HG02943 (cell line): ENCODE results near the gene MLYCD.

Source experiments
- ATAC-seq: cut with Tn5 transposase; IDR thresholded peaks from one replicate; pipeline ENCODE4 v1.9.1; 2021; ENCODE audit warnings: mild to moderate bottlenecking, low read depth, moderate library complexity; ENCODE audit not compliant: unreplicated experiment

The MLYCD gene

DNA sequence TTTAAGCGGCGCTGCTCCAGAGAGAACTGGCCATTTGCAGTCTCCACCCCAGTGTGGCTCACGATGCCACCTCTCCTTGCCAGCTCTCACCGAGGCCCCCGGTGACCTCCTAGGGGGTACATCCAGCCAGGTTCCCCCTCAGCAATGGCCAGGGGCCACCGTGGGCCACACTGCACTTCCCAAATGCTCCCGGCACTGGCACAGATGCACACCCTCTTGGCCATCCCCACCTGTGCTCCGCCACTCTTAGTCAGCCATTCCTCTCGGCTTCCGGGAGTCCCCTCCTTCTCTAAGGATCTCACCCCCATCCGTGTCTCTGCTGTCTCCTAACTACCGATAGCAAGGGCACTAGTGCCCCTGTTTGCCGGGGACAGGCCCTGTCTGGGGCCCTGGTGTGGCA lies 25.8 kb downstream of the MLYCD start:
- no peak for ATAC-seq

GRCh38 chr16:83925095-83925905 lies 26.4 kb downstream of the MLYCD start:
- ATAC-seq: no peak

GRCh38 chr16:83925957-83926725 lies 27.2 kb downstream of the MLYCD start:
- ATAC-seq: no peak

- ATAC-seq: no peak
Measured at GRCh38 chr16:83926726-83927397, 27.9 kb downstream of the MLYCD start.

DNA sequence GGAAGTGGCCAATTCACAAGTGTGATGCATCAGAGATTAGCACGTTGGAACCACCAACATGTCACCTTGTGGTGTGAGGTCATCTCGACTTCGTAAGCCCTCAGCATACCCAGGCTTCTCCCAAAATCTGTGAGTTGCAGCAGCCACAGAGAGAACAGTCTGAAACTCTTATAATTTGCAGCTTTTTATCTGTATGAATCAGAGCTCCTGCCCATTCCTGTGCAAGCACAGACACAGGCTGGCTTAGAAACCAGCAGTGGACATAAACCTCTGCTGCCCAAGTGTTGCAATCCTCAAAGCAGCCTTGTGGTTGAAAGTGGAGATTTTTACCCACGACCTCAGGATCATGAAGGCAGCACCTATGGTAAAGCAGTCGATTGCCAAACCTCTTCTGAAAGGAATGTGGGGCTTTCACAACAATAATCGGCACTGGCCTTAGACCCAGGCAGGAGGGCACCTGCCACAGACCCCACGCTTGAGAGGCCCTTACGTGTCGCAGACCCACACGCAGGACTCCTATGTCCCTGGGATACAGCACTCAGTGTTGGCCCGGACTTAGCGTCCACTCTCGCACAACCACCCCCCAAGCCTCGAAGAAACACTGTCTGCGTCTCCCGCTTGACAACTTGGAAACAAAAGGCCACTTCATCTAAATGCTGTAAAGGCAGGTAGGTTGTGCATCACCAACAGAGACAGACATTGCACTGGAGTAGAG lies 29.6 kb downstream of the MLYCD start:
- ATAC-seq: no peak

- ATAC-seq: no peak
Measured at GRCh38 chr16:83929811-83930555, 31.1 kb downstream of the MLYCD start.

DNA sequence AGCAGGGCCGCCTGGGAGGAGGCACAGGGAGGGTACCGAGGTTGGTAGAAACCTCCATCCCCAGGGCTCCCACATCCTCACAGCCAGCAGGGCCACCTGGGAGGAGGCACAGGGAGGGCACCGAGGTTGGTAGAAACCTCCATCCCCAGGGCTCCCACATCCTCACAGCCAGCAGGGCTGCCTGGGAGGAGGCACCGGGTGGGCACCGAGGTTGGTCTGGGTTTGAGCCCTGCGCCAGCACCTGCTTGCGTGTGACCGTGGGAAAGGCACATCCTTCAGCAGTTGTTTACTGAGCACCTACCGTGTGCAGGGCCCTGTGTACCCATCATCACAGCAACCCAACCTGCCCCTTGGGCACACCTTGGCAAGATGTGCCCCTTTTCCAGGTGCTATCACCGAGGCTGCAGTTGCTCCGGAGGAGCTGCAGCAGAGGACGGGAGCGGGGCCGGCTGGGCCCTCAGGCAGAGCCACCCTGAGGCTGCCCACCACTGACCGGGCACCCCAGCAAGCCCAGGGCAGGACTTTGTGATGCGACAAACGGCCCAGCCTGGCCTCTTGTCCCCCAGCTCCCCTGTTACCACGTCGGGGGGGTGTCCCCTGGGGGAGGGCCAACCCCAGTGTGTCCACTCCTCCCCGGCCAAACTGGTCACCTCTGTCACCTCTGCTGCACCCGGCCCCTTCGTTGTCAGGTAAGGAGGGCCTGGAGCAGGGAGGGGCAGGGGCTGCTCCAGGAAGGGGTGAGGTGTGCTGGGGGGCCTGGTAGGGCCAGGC lies 32.0 kb downstream of the MLYCD start:
- no peak for ATAC-seq

DNA sequence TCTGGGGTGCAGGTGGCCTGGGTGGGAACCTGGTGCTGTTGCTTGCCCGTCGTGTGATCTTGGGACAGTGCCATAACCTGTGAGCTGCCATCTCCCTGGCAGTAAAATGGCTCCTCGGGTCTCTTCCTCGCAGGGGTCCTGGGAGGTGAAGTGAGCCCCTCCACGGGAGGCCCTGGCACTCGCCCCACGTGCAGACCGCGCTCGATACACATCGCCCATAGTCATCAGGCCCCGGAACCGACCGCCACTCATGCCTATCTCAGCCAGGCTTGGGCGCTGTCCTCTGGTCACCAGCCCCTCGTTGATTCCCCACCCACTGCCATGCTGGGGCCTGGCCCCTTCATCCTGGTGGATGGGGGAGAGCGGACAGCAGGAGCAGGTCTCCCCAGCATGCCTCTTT lies 32.6 kb downstream of the MLYCD start:
- ATAC-seq: no peak

GRCh38 chr16:83932304-83932703 lies 33.4 kb downstream of the MLYCD start:
- ATAC-seq: no peak

GRCh38 chr16:83932955-83933673 lies 34.2 kb downstream of the MLYCD start:
- no peak for ATAC-seq

GRCh38 chr16:83933885-83934683 lies 35.2 kb downstream of the MLYCD start:
- ATAC-seq: no peak

GRCh38 chr16:83934684-83934977 lies 35.7 kb downstream of the MLYCD start:
- ATAC-seq: no peak

DNA sequence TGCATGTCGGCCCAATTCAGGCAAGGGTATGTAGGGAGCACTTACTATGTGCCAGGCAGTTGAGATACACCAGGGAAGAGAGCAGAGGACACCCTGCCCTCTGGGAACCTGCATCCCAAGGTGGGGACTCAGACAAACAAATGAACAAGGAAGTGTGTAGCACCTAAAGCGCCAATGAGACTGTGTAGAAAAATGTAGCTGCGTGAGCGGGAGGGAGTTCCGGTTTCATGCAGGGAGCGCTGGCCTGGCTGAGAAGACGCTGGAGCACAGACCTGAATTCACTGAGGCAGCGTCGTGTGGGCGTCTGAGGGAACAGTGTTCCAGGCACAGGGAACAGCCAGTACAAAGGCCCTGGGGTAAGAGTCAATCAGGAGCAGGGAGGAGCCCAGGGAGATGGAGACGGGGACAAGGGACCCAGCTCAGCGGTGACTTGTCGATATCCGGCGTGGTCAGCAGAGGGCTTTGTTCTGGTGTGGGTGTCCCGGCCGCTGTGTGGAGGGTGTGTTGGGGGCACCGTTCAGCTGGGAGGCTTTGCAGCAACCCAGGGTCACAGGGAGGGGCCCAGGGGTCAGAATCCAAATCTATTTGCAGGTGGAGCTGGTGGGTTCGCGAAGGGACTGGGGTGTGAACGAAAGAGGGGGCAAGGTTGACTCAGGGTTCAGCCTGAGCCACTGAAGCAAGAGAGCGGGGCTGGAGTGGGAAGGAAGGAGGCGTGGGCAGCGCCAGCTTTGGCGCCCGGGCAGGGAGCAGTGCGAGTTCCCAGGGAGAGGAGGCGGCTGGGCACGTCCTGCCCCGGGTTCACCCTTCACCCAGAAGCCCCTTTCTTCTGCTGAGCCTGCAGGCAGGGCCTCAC lies 36.3 kb downstream of the MLYCD start:
- ATAC-seq: no peak

- ATAC-seq: no peak
Measured at GRCh38 chr16:83935858-83936255, 36.9 kb downstream of the MLYCD start.

DNA sequence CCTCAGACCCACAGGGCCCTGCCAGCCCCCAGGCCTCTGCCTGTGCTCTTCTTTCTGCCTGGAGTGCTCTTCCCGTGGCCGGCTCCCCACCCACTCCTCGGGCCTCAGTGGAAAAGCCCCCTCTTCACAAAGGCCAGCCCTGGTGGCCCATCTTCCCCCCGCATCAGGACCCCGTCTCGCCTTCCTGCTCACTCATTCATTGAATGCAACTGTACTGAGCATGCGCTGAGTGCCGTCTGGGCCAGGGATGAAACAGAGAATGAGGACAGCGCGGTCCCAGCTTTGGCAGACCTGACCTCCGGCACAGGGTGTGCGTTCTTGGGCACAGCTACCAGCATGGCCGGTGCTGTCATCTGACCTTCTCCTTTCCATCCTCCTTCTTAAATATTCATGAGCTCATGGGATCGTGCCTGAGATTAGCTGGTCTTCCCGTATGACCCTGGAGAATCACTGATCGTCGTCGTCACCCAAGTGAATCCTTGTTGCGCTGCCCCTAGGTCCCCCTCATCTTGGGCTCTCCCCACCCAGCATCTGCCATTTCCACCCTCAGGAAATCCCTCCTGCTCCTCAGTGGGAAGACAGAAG lies 37.8 kb downstream of the MLYCD start:
- ATAC-seq: no peak

DNA sequence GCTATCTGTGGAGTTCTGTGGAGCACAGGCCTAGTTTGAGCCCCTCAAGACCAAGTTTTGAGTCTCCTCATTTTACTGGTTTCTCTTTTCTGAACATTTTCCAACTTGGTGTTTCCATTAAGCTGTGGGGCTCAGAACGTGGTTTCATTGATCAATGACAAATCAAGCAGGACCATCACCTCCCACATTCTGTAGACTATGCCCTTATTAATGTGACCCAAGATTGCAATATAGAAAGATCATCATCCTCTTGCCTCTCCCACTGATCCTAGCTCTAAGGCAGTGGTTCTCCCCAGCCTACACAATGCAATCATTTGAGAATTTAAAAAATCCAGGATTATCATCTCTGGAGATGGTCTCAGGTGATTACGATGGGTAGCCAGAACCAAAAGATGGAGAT lies 38.4 kb downstream of the MLYCD start:
- ATAC-seq: no peak
